Left lobe of liver (tissue), 2 donors: ENCODE data around the gene AP2A2. TPM values are rescaled to one million over a fixed set of nuclear protein-coding genes. Genes with fewer than 3 reads are reported as not detected.

Experiments
- ATAC-seq: fragments of 200-7000 bp; cut with Tn5 transposase; one replicate; pipeline ENCODE4 v1.9.1; 2020; ENCODE audit warnings: mild to moderate bottlenecking, moderate library complexity
- DNase-seq: peaks from one replicate; pipeline ENCODE4 v3.0.0-alpha.2; 2020; ENCODE audit warnings: low spot score
- total RNA-seq: library from RNA; stranded (reverse); gene quantifications from one replicate; pipeline ENCODE4 v1.2.1, GENCODE V29; 2021
- donor health status: DM: no; HTN: no; CAD: no; lungs with moderate emphysema.
- donor health status: DM: no; HTN: yes; CAD: no.

Gene AP2A2
- total RNA-seq, 1 donor from 2014 or later, result 53.7 TPM

GRCh38 chr11:1052133-1053011 is 126.7 kb downstream of the AP2A2 start:
- no peak for ATAC-seq
- DNase-seq, result no peak

GRCh38 chr11:1053121-1053901 is 127.6 kb downstream of the AP2A2 start:
- ATAC-seq (no peak), DNase-seq (no peak)

GRCh38 chr11:1054143-1055108 is 128.8 kb downstream of the AP2A2 start:
- ATAC-seq (no peak), DNase-seq (no peak)

GRCh38 chr11:1055109-1055703 is 129.5 kb downstream of the AP2A2 start:
- DNase-seq (no peak), ATAC-seq (no peak)

- ATAC-seq (no peak), DNase-seq (no peak)
These were observed 130.5 kb downstream of the AP2A2 start for GRCh38 chr11:1055990-1056771.

GRCh38 chr11:1057806-1058205 is 132.1 kb downstream of the AP2A2 start:
- DNase-seq (no peak), ATAC-seq (no peak)

GRCh38 chr11:1059759-1060158 is 134.1 kb downstream of the AP2A2 start:
- ATAC-seq, result no peak
- no peak for DNase-seq

GRCh38 chr11:1060410-1060809 is 134.7 kb downstream of the AP2A2 start:
- ATAC-seq, result no peak
- DNase-seq, result no peak

GRCh38 chr11:1060852-1061616 is 135.4 kb downstream of the AP2A2 start:
- no peak for ATAC-seq
- no peak for DNase-seq

Other genes starting within 250 kb of the AP2A2 start
- gene DEAF1, start 230.6 kb upstream of the AP2A2 start, total RNA-seq, result 14.8 TPM
- 16.8 TPM for gene TMEM80, start 230.1 kb upstream of the AP2A2 start, total RNA-seq
- gene EPS8L2, start 219.6 kb upstream of the AP2A2 start, total RNA-seq, result 190 TPM
- gene TALDO1, start 178.4 kb upstream of the AP2A2 start, total RNA-seq, result 147 TPM
- gene GATD1, start 148.4 kb upstream of the AP2A2 start, total RNA-seq, result 31.7 TPM
- gene CEND1, start 135.8 kb upstream of the AP2A2 start, total RNA-seq, result 0.43 TPM
- gene SLC25A22, start 127.6 kb upstream of the AP2A2 start, total RNA-seq, result 51.4 TPM
- 14.9 TPM for gene PIDD1, start 120.6 kb upstream of the AP2A2 start, total RNA-seq
- 511 TPM for gene RPLP2, start 115.9 kb upstream of the AP2A2 start, total RNA-seq
- 107 TPM for gene PNPLA2, start 107.0 kb upstream of the AP2A2 start, total RNA-seq
- 3.5 TPM for gene CRACR2B, start 98.0 kb upstream of the AP2A2 start, total RNA-seq
- 120 TPM for gene CD151, start 92.9 kb upstream of the AP2A2 start, total RNA-seq
- 81.5 TPM for gene POLR2L, start 83.3 kb upstream of the AP2A2 start, total RNA-seq
- 17.1 TPM for gene TSPAN4, start 83.0 kb upstream of the AP2A2 start, total RNA-seq
- 146 TPM for gene CHID1, start 15.1 kb upstream of the AP2A2 start, total RNA-seq
- gene MUC6, start 110.8 kb downstream of the AP2A2 start, total RNA-seq, result 1.0 TPM
- gene MUC2, start 149.0 kb downstream of the AP2A2 start, total RNA-seq, result 0.38 TPM
- gene MUC5AC, start 232.1 kb downstream of the AP2A2 start, total RNA-seq, result 0.03 TPM